Measurements from ENCODE around the gene NELFCD.
"Not testable (repeated sequence)": the region's sequence is repeated elsewhere in the genome, so short reads cannot be mapped to it uniquely, and the experiment has no call there.

NELFCD gene

DNA sequence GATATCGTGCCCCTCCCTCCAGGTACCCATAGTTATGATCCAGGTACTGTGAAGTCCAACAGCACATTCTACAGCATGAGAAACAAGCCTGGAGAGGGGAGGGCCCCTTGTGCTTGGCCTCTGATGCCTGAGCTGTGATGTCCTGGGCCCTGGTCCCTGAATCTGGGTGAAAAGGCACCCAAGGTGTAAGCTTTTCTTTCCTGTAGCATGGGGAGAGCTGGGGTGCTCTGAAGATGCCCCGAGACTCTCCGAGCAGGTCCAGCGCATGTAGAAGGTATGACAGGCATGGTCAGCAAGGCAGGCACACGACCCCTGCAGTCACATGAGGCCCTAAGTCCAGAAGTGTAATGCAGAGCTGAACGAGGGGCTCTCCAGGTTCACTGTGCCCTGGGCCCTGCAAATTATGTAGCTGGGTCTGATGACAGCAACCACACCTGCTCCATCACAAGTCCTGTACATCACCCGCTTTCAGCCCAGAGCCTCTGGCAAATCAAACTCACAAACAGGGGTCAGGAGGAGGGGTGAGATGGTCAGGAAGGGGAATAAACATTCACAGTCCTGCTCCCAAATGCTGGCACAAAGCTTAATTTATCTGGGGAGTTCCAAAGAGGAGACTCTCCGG is 27.8 kb downstream of the NELFCD start:
- Histone ChIP-seq H2BK12ac (ENCODE audit: low read length in 2 of 2) (peak overlapping the region in 1 of 2 experiments; percentile 47), H3K9me3 (ENCODE audit: control insufficient read depth, low read length) (no peaks in the 10 kb centered on the region), H2AFZ (ENCODE audit: low read depth, low read length) (no peak overlapping the region), H3K36me3 (ENCODE audit: control insufficient read depth in 1 of 2, insufficient read depth in 2 of 2, low read depth in 1 of 2, low read length in 2 of 2) (peaks cover 4 to 14% of the 10 kb centered on the region in 2 experiments), H2BK120ac (ENCODE audit: low read depth, low read length) (no peak overlapping the region), H3K14ac (ENCODE audit: low read length in 2 of 2) (no peak overlapping the region), H3K4me2 (ENCODE audit: low read length, poor library complexity, severe bottlenecking) (no peak overlapping the region), H3K27me3 (ENCODE audit: control insufficient read depth in 1 of 2, insufficient read depth in 1 of 2, low read length in 2 of 2) (no peaks in the 10 kb centered on the region), H2AK5ac (ENCODE audit: low read length, severe bottlenecking) (peak overlapping the region; percentile 76), H2BK15ac (ENCODE audit: low read depth, poor library complexity, severe bottlenecking) (peak overlapping the region; percentile 26), H3K79me1 (replicated peaks; ENCODE audit: low read length, poor library complexity, severe bottlenecking) (peaks cover 17% of the 10 kb centered on the region), H4K8ac (ENCODE audit: low read length) (peak overlapping the region; percentile 12), H3K4ac (ENCODE audit: low read depth in 1 of 2, low read length in 2 of 2) (peak overlapping the region in 1 of 2 experiments; percentile 59), H3K23ac (ENCODE audit: low read length in 2 of 2) (peak overlapping the region in 1 of 2 experiments; percentile 38), H3K9ac (ENCODE audit: low read length) (no peak overlapping the region), H2BK5ac (ENCODE audit: low read depth, low read length, poor library complexity, severe bottlenecking) (no peak overlapping the region), H3K4me1 (ENCODE audit: control insufficient read depth, insufficient read depth, low read depth, low read length) (peaks cover 48% of the 10 kb centered on the region), H3K18ac (ENCODE audit: low read depth in 1 of 2, low read length in 2 of 2) (peak overlapping the region in 1 of 2 experiments; percentile 9), H4K91ac (ENCODE audit: low read length) (no peak overlapping the region), H3K4me3 (ENCODE audit: insufficient read depth in 1 of 2, low read depth in 1 of 2, low read length in 2 of 2) (no peak overlapping the region), H3K27ac (ENCODE audit: low read length, poor library complexity, severe bottlenecking) (no peak overlapping the region)
- WGBS, result 80% methylated on average over 7 of the region's 8 CpGs
- DNase-seq, result no peak

DNA sequence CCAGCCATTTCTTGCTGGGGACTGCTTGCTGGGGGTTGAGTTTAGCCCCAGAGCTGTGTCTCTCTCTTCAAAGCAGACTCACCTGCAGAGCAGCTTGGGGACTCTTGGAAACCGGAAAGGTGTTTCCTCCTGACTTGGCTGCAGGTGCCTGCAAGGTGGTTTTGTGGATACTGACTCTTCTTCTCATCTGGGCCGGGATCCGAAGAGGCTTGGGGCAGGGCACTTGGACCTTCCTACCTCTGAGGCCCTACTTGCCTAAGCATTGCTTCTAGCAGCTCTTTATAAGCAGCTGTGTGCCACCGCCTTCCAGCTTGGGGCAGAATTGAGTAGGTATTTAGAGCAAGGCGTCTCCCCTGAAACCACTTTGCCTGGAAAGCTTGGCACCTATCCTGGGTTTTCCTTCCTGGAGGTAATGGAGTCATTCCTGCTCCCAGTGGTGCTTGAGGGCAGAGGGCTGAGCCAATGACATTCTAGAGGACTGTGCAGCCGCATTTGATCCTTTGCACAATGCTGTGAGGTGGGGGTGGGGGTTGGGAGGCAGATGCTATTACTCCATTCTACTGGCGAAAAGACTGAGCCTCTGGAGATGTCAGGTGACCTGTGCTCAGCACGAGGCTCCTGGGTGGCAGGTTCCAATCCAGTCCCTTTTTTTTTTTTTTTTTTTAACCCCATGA is 29.4 kb downstream of the NELFCD start:
- Histone ChIP-seq H3K4me3 (ENCODE audit: insufficient read depth in 1 of 2, low read depth in 1 of 2, low read length in 2 of 2) (no peak overlapping the region), H3K23ac (ENCODE audit: low read length in 2 of 2) (no peak overlapping the region), H3K27me3 (ENCODE audit: control insufficient read depth in 1 of 2, insufficient read depth in 1 of 2, low read length in 2 of 2) (no peaks in the 10 kb centered on the region), H4K91ac (ENCODE audit: low read length) (peak overlapping the region; percentile 41), H2BK120ac (ENCODE audit: low read depth, low read length) (peak overlapping the region; percentile 51), H4K8ac (ENCODE audit: low read length) (peak overlapping the region; percentile 21), H3K4ac (ENCODE audit: low read depth in 1 of 2, low read length in 2 of 2) (peak overlapping the region in 1 of 2 experiments; percentile 81), H2AK5ac (ENCODE audit: low read length, severe bottlenecking) (peak overlapping the region; percentile 81), H2BK5ac (ENCODE audit: low read depth, low read length, poor library complexity, severe bottlenecking) (no peak overlapping the region), H3K9ac (ENCODE audit: low read length) (no peak overlapping the region), H2BK15ac (ENCODE audit: low read depth, poor library complexity, severe bottlenecking) (no peak overlapping the region), H3K79me1 (replicated peaks; ENCODE audit: low read length, poor library complexity, severe bottlenecking) (peaks cover 9% of the 10 kb centered on the region), H3K4me1 (ENCODE audit: control insufficient read depth, insufficient read depth, low read depth, low read length) (peaks cover 44% of the 10 kb centered on the region), H3K36me3 (ENCODE audit: control insufficient read depth in 1 of 2, insufficient read depth in 2 of 2, low read depth in 1 of 2, low read length in 2 of 2) (no peaks in the 10 kb centered on the region), H3K27ac (ENCODE audit: low read length, poor library complexity, severe bottlenecking) (peak overlapping the region; percentile 84), H3K9me3 (ENCODE audit: control insufficient read depth, low read length) (no peaks in the 10 kb centered on the region), H3K4me2 (ENCODE audit: low read length, poor library complexity, severe bottlenecking) (no peak overlapping the region), H2BK12ac (ENCODE audit: low read length in 2 of 2) (peak overlapping the region; percentile 29 to 96), H3K14ac (ENCODE audit: low read length in 2 of 2) (peak overlapping the region in 1 of 2 experiments; percentile 31), H2AFZ (ENCODE audit: low read depth, low read length) (no peak overlapping the region), H3K18ac (ENCODE audit: low read depth in 1 of 2, low read length in 2 of 2) (peak overlapping the region; percentile 13 to 23)
- WGBS, result 89% methylated on average over 8 of the region's 8 CpGs
- DNase-seq, result no peak

- Histone ChIP-seq H3K27me3 (ENCODE audit: control insufficient read depth in 1 of 2, insufficient read depth in 1 of 2, low read length in 2 of 2) (no peaks in the 10 kb centered on the region), H2BK120ac (ENCODE audit: low read depth, low read length) (peak overlapping the region; percentile 1), H4K91ac (ENCODE audit: low read length) (peak overlapping the region; percentile 70), H2BK5ac (ENCODE audit: low read depth, low read length, poor library complexity, severe bottlenecking) (no peak overlapping the region), H3K9me3 (ENCODE audit: control insufficient read depth, low read length) (no peaks in the 10 kb centered on the region), H3K27ac (ENCODE audit: low read length, poor library complexity, severe bottlenecking) (peak overlapping the region; percentile 84), H2BK12ac (ENCODE audit: low read length in 2 of 2) (peak overlapping the region in 1 of 2 experiments; percentile 27), H3K4me1 (ENCODE audit: control insufficient read depth, insufficient read depth, low read depth, low read length) (peaks cover 37% of the 10 kb centered on the region), H3K14ac (ENCODE audit: low read length in 2 of 2) (peak overlapping the region in 1 of 2 experiments; percentile 13), H3K36me3 (ENCODE audit: control insufficient read depth in 1 of 2, insufficient read depth in 2 of 2, low read depth in 1 of 2, low read length in 2 of 2) (peaks cover 0 to 3% of the 10 kb centered on the region in 2 experiments), H2BK15ac (ENCODE audit: low read depth, poor library complexity, severe bottlenecking) (no peak overlapping the region), H3K4me2 (ENCODE audit: low read length, poor library complexity, severe bottlenecking) (no peak overlapping the region), H3K9ac (ENCODE audit: low read length) (peak overlapping the region; percentile 18), H2AK5ac (ENCODE audit: low read length, severe bottlenecking) (peak overlapping the region; percentile 40), H3K23ac (ENCODE audit: low read length in 2 of 2) (no peak overlapping the region), H2AFZ (ENCODE audit: low read depth, low read length) (peak overlapping the region; percentile 20), H3K18ac (ENCODE audit: low read depth in 1 of 2, low read length in 2 of 2) (peak overlapping the region; percentile 16 to 38), H4K8ac (ENCODE audit: low read length) (peak overlapping the region; percentile 83), H3K4ac (ENCODE audit: low read depth in 1 of 2, low read length in 2 of 2) (peak overlapping the region; percentile 6 to 63), H3K4me3 (ENCODE audit: insufficient read depth in 1 of 2, low read depth in 1 of 2, low read length in 2 of 2) (no peak overlapping the region), H3K79me1 (replicated peaks; ENCODE audit: low read length, poor library complexity, severe bottlenecking) (peaks cover 3% of the 10 kb centered on the region)
- peak; percentile 83 for DNase-seq
- 52% methylated on average over 15 of the region's 17 CpGs for WGBS
Measured at GRCh38 chr20:59010995-59011873, 30.2 kb downstream of the NELFCD start.

- DNase-seq; H2BK120ac ChIP-seq (ENCODE audit: low read depth, low read length); H3K79me1 ChIP-seq (replicated peaks; ENCODE audit: low read length, poor library complexity, severe bottlenecking); H3K27me3 ChIP-seq (ENCODE audit: control insufficient read depth in 1 of 2, insufficient read depth in 1 of 2, low read length in 2 of 2); H2BK15ac ChIP-seq (ENCODE audit: low read depth, poor library complexity, severe bottlenecking); H3K4ac ChIP-seq (ENCODE audit: low read depth in 1 of 2, low read length in 2 of 2); H3K9ac ChIP-seq (ENCODE audit: low read length); H2BK12ac ChIP-seq (ENCODE audit: low read length in 2 of 2); H3K14ac ChIP-seq (ENCODE audit: low read length in 2 of 2); H3K4me3 ChIP-seq (ENCODE audit: insufficient read depth in 1 of 2, low read depth in 1 of 2, low read length in 2 of 2); H3K18ac ChIP-seq (ENCODE audit: low read depth in 1 of 2, low read length in 2 of 2); H2BK5ac ChIP-seq (ENCODE audit: low read depth, low read length, poor library complexity, severe bottlenecking); H3K4me2 ChIP-seq (ENCODE audit: low read length, poor library complexity, severe bottlenecking); H4K8ac ChIP-seq (ENCODE audit: low read length); H3K27ac ChIP-seq (ENCODE audit: low read length, poor library complexity, severe bottlenecking); H2AFZ ChIP-seq (ENCODE audit: low read depth, low read length); H3K36me3 ChIP-seq (ENCODE audit: control insufficient read depth in 1 of 2, insufficient read depth in 2 of 2, low read depth in 1 of 2, low read length in 2 of 2); H3K9me3 ChIP-seq (ENCODE audit: control insufficient read depth, low read length); H4K91ac ChIP-seq (ENCODE audit: low read length); H3K23ac ChIP-seq (ENCODE audit: low read length in 2 of 2): not testable (repeated sequence)
- 96% methylated on average over 2 of the region's 3 CpGs for WGBS
- H2AK5ac ChIP-seq (ENCODE audit: low read length, severe bottlenecking), result peak overlapping the region; percentile 40
- peaks cover 32% of the 10 kb centered on the region for H3K4me1 ChIP-seq (ENCODE audit: control insufficient read depth, insufficient read depth, low read depth, low read length)
Measured at GRCh38 chr20:59011874-59012157, 30.8 kb downstream of the NELFCD start.

Data from mesenchymal stem cell (in vitro differentiated cells and primary cell).